ENCODE measurements around the gene GARRE1. TPM values are rescaled to one million over a fixed set of nuclear protein-coding genes. Genes with fewer than 3 reads are reported as not detected.
A peak's percentile ranks its signal among the peaks of the same experiment; 100 is the strongest.

GARRE1 gene
- total and polyA plus RNA-seq, 2 of the 13 experiments (the other 11 are each of a cell fraction or from before 2014, with no cell fraction given), result 8.0 to 11.7 TPM

DNA sequence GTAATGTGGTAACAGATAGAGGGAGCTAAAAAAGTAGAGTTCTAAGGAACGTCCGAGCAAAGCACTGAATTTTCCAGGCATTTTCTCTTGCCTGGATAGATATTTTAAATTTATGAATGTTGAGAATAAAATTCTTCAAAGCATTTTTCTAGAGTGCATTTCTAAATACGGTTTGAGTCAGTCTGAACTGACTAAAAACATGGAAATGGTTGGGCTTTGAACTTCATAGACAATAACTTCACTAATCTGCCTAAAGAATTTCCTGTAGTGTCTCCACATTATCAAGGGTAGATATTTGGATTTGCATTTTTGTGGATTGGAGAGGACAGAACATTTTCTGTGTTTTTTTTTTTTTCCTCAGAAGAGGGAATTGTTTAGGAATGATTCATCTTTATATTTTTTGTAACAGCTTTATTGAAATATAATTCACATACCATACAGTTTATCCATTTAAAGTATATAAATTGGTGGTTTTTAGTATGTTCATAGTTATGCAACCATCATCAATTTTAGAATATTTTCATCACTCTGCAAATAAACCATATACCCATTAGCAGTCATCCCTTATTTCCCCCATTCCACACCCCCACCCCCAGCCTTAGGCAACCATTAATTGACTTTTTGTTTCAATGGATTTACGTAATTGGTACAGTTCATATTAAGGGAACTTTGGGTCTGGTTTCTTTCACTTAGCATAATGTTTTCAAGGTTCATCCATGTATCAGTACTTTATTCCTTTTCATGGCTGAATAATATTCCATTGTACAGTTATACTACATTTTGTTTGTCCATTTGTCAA lies 20.7 kb downstream of the GARRE1 start:
- BruUV-seq (replicated peaks), result no TSS peak
- in situ Hi-C loops (cut with HindIII; ENCODE audit: extremely low pct_ligation_motif_present, low pct_unique_long_range_greater_than_20kb) (no loop called here), intact Hi-C loops (cut with micrococcal nuclease; ENCODE audit: unreplicated experiment) (no loop called here)
- peak; percentile 58 for ATAC-seq
- Histone ChIP-seq H3K4me3 (replicated peaks in 1 of 3; ENCODE audit: insufficient read depth in 1 of 3, low read depth in 2 of 3, low read length in 3 of 3) (peak overlapping the region in 1 of 3 experiments; percentile 2; a peak in 1 of 6 replicates), H3K4me1 (ENCODE audit: insufficient read depth, low read length) (peaks cover 37% of the 10 kb centered on the region), H3K9me3 (ENCODE audit: low read length) (no peaks in the 10 kb centered on the region), H3K79me2 (ENCODE audit: insufficient read depth, low read length) (peaks cover 42% of the 10 kb centered on the region), H3K36me3 (replicated peaks in 1 of 2; ENCODE audit: control insufficient read depth in 1 of 2, insufficient read depth in 2 of 2, low read length in 2 of 2) (peaks cover 2 to 4% of the 10 kb centered on the region in 2 experiments; a peak in 1 of 5 replicates), H3K27me3 (ENCODE audit: control insufficient read depth in 1 of 2, insufficient read depth in 2 of 2, low read length in 2 of 2) (no peaks in the 10 kb centered on the region), H3K9ac (ENCODE audit: insufficient read depth, low read depth, low read length) (peak overlapping the region; percentile 44; the same call in 1 of the 2 replicates), H3K4me2 (ENCODE audit: low read depth, low read length) (peak overlapping the region; percentile 44), H2AFZ (ENCODE audit: low read length) (no peak overlapping the region), H3K27ac (ENCODE audit: extremely low read length, insufficient read depth, low read length) (peak overlapping the region; percentile 60), H4K20me1 (ENCODE audit: insufficient read depth, low read length) (no peaks in the 10 kb centered on the region; the same call in none of the 2 replicates)
- CTCF ChIA-PET (ENCODE audit: low intra/inter-chr PET ratio, low total read pairs), result no interaction called here
- WGBS (ENCODE audit: low lambda C conversion rate), result 40% methylated on average over 4 of the region's 4 CpGs
- DNase-seq (ENCODE audit: low spot score), result peak; percentile 85
- POLR2A ChIA-PET, result no interaction called here
- FAIRE-seq, result peak; percentile 63
- no peak for TF ChIP-seq ZNF34 (CRISPR knock-in tag; IDR thresholded peaks at IDR 0.05; ENCODE audit: borderline replicate concordance)
- peak; percentile 48 for TF ChIP-seq HNRNPK (IDR thresholded peaks at IDR 0.05; ENCODE audit: low read depth, low read length, poor library complexity, severe bottlenecking)
- peak; percentile 9; the same call in 1 of the 2 replicates for TF ChIP-seq SOX5 (CRISPR knock-in tag; IDR thresholded peaks at IDR 0.05; ENCODE audit: borderline replicate concordance)
- TF ChIP-seq ZNF343 (CRISPR knock-in tag; IDR thresholded peaks at IDR 0.05), result no peak
- TF ChIP-seq SCMH1 (CRISPR knock-in tag; IDR thresholded peaks at IDR 0.05; ENCODE audit: borderline replicate concordance), result no peak
- TF ChIP-seq, protein P1, sequence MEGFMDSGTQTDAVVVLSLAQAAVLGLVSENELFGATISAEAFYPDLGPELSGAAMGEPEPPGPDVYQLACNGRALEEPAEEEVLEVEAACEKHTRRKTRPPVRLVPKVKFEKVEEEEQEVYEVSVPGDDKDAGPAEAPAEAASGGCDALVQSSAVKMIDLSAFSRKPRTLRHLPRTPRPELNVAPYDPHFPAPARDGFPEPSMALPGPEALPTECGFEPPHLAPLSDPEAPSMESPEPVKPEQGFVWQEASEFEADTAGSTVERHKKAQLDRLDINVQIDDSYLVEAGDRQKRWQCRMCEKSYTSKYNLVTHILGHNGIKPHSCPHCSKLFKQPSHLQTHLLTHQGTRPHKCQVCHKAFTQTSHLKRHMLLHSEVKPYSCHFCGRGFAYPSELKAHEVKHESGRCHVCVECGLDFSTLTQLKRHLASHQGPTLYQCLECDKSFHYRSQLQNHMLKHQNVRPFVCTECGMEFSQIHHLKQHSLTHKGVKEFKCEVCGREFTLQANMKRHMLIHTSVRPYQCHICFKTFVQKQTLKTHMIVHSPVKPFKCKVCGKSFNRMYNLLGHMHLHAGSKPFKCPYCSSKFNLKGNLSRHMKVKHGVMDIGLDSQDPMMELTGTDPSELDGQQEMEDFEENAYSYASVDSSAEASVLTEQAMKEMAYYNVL (CRISPR knock-in tag; IDR thresholded peaks at IDR 0.05; ENCODE audit: borderline replicate concordance), result no peak
- no peak for TF ChIP-seq MTA1 (CRISPR knock-in tag; IDR thresholded peaks at IDR 0.05; ENCODE audit: borderline replicate concordance)
- TF ChIP-seq, protein P2, sequence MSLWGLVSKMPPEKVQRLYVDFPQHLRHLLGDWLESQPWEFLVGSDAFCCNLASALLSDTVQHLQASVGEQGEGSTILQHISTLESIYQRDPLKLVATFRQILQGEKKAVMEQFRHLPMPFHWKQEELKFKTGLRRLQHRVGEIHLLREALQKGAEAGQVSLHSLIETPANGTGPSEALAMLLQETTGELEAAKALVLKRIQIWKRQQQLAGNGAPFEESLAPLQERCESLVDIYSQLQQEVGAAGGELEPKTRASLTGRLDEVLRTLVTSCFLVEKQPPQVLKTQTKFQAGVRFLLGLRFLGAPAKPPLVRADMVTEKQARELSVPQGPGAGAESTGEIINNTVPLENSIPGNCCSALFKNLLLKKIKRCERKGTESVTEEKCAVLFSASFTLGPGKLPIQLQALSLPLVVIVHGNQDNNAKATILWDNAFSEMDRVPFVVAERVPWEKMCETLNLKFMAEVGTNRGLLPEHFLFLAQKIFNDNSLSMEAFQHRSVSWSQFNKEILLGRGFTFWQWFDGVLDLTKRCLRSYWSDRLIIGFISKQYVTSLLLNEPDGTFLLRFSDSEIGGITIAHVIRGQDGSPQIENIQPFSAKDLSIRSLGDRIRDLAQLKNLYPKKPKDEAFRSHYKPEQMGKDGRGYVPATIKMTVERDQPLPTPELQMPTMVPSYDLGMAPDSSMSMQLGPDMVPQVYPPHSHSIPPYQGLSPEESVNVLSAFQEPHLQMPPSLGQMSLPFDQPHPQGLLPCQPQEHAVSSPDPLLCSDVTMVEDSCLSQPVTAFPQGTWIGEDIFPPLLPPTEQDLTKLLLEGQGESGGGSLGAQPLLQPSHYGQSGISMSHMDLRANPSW (CRISPR knock-in tag; IDR thresholded peaks at IDR 0.05; ENCODE audit: borderline replicate concordance), result no peak
- TF ChIP-seq SOX13 (IDR thresholded peaks at IDR 0.05), result no peak
- peak in 1 of 2 experiments; percentile 39; a peak in 1 of 4 replicates for TF ChIP-seq SOX13 (CRISPR knock-in tag; conservative IDR thresholded peaks at IDR 0.05 in 1 of 2, IDR thresholded peaks at IDR 0.05 in 1 of 2)
- TF ChIP-seq, protein P3, sequence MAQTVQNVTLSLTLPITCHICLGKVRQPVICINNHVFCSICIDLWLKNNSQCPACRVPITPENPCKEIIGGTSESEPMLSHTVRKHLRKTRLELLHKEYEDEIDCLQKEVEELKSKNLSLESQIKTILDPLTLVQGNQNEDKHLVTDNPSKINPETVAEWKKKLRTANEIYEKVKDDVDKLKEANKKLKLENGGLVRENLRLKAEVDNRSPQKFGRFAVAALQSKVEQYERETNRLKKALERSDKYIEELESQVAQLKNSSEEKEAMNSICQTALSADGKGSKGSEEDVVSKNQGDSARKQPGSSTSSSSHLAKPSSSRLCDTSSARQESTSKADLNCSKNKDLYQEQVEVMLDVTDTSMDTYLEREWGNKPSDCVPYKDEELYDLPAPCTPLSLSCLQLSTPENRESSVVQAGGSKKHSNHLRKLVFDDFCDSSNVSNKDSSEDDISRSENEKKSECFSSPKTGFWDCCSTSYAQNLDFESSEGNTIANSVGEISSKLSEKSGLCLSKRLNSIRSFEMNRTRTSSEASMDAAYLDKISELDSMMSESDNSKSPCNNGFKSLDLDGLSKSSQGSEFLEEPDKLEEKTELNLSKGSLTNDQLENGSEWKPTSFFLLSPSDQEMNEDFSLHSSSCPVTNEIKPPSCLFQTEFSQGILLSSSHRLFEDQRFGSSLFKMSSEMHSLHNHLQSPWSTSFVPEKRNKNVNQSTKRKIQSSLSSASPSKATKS (CRISPR knock-in tag; IDR thresholded peaks at IDR 0.05), result no peak
- TF ChIP-seq ZBTB42 (CRISPR knock-in tag; IDR thresholded peaks at IDR 0.05), result no peak
- TF ChIP-seq, protein P4, sequence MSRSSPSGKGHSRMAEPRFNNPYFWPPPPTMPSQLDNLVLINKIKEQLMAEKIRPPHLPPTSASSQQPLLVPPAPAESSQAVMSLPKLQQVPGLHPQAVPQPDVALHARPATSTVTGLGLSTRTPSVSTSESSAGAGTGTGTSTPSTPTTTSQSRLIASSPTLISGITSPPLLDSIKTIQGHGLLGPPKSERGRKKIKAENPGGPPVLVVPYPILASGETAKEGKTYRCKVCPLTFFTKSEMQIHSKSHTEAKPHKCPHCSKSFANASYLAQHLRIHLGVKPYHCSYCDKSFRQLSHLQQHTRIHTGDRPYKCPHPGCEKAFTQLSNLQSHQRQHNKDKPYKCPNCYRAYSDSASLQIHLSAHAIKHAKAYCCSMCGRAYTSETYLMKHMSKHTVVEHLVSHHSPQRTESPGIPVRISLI (CRISPR knock-in tag; IDR thresholded peaks at IDR 0.05; ENCODE audit: borderline replicate concordance), result peak; percentile 43; the same call in 1 of the 2 replicates
- TF ChIP-seq HIVEP1 (CRISPR knock-in tag; IDR thresholded peaks at IDR 0.05), result no peak
